Measurements from ENCODE around the gene HECW1. TPM values are rescaled to one million over a fixed set of nuclear protein-coding genes. Genes with fewer than 3 reads are reported as not detected.

HECW1 gene
- total and polyA plus RNA-seq, 2 experiments from 2014 or later = 11.0 to 21.8 TPM

- no peaks in the 10 kb centered on the region for H3K79me2 ChIP-seq (replicated peaks; ENCODE audit: insufficient read depth)
- Mint-ChIP-seq H3K27ac (no peak overlapping the region), H3K4me1 (peaks cover 11% of the 10 kb centered on the region; the same call in 2 of the 3 replicates), H3K36me3 (ENCODE audit: low read depth) (peaks cover 15% of the 10 kb centered on the region), H3K4me3 (no peak overlapping the region), H3K9me3 (peaks cover 16% of the 10 kb centered on the region), H3K27me3 (ENCODE audit: insufficient read depth, low read depth, poor library complexity) (peaks cover 6% of the 10 kb centered on the region)
- TF ChIP-seq CTCF (conservative IDR thresholded peaks at IDR 0.05; ENCODE audit: low read depth in 2 of 2) (no peak), REST (IDR thresholded peaks at IDR 0.05; ENCODE audit: unreplicated experiment) (no peak), EZH2phosphoT487 (IDR thresholded peaks at IDR 0.05; ENCODE audit: unreplicated experiment) (no peak), ETS1 (IDR thresholded peaks at IDR 0.05) (no peak), ZNF331 (CRISPR knock-in tag; IDR thresholded peaks at IDR 0.05; ENCODE audit: low read depth) (no peak), STAT1 (IDR thresholded peaks at IDR 0.05; ENCODE audit: unreplicated experiment) (no peak), JUNB (IDR thresholded peaks at IDR 0.05; ENCODE audit: unreplicated experiment) (no peak), EZH2 (IDR thresholded peaks at IDR 0.05; ENCODE audit: low read depth, unreplicated experiment) (no peak), ZNF114 (CRISPR knock-in tag; IDR thresholded peaks at IDR 0.05) (no peak), NANOG (IDR thresholded peaks at IDR 0.05; ENCODE audit: borderline replicate concordance) (no peak), POLR2AphosphoS5 (IDR thresholded peaks at IDR 0.05; ENCODE audit: low read depth) (no peak), ZNF462 (CRISPR knock-in tag; IDR thresholded peaks at IDR 0.05) (no peak), CREB1 (CRISPR knock-in tag; IDR thresholded peaks at IDR 0.05; ENCODE audit: low read depth) (no peak)
- H3K4me3 ChIP-seq = no peak overlapping the region
- H3K36me3 ChIP-seq (ENCODE audit: insufficient read depth) = no peaks in the 10 kb centered on the region; the same call in 1 of the 2 replicates
- H3K27me3 ChIP-seq (ENCODE audit: insufficient read depth) = no peaks in the 10 kb centered on the region
- no peaks in the 10 kb centered on the region for H3F3A ChIP-seq (replicated peaks; ENCODE audit: low read depth)
- DNase-seq (ENCODE audit: low spot score) (no peak), ATAC-seq (no peak)
- H3K9me2 ChIP-seq (ENCODE audit: insufficient read depth) = no peaks in the 10 kb centered on the region
- peaks cover 6% of the 10 kb centered on the region for H3K4me1 ChIP-seq (ENCODE audit: insufficient read depth)
- no peaks in the 10 kb centered on the region for H4K20me1 ChIP-seq (replicated peaks; ENCODE audit: insufficient read depth)
- H3K4me2 ChIP-seq = no peak overlapping the region
- no peak overlapping the region for H3K27ac ChIP-seq (ENCODE audit: low read depth)
- no peak overlapping the region for H2AFZ ChIP-seq
Observed at GRCh38 chr7:43476896-43477295, 364.4 kb downstream of the HECW1 start.
